Measurements from ENCODE around the gene BET1. TPM values are rescaled to one million over a fixed set of nuclear protein-coding genes. Genes with fewer than 3 reads are reported as not detected.

The BET1 gene
- total and polyA plus RNA-seq, 10 donors = 21.7 to 36.0 (median 28.1) TPM

GRCh38 chr7:94040254-94040653 lies 36.1 kb upstream of the BET1 start:
- intact Hi-C loops (cut with DNase I; ENCODE audit: low total_unique reads) = no loop called here
- 29 to 48% (median 39%) methylated on average over 2 of the region's 2 CpGs for WGBS, 5 donors

GRCh38 chr7:94039368-94040035 lies 35.3 kb upstream of the BET1 start:
- WGBS, 5 donors = 53 to 57% (median 55%) methylated on average over 9 of the region's 9 CpGs
- TF ChIP-seq POLR2AphosphoS5 (IDR thresholded peaks at IDR 0.05) (no peak), CTCF (IDR thresholded peaks at IDR 0.05 in 8 of 11, conservative IDR thresholded peaks at IDR 0.05 in 3 of 11) (no peak)
- Histone ChIP-seq H3K27ac (no peak overlapping the region), H3K4me1 (peaks cover 0 to 5% (median 0%) of the 10 kb centered on the region in 6 donors), H3K9me3 (no peaks in the 10 kb centered on the region), H3K27me3 (replicated peaks in 1 of 7) (no peaks in the 10 kb centered on the region), H3K4me3 (no peak overlapping the region), H3K36me3 (no peaks in the 10 kb centered on the region)
- intact Hi-C loops (cut with DNase I; ENCODE audit: low total_unique reads) = no loop called here
- no peak for DNase-seq

More at GRCh38 chr7:94040254-94040653, 36.1 kb upstream of the BET1 start:
- no peaks in the 10 kb centered on the region for H3K27me3 ChIP-seq (replicated peaks in 1 of 7)
- DNase-seq = no peak
- TF ChIP-seq POLR2A (IDR thresholded peaks at IDR 0.05) = no peak
- no peak for TF ChIP-seq CTCF (IDR thresholded peaks at IDR 0.05 in 8 of 11, conservative IDR thresholded peaks at IDR 0.05 in 3 of 11)
- no peak for TF ChIP-seq POLR2AphosphoS5 (IDR thresholded peaks at IDR 0.05)
- H3K4me3 ChIP-seq = no peak overlapping the region
- H3K9me3 ChIP-seq = no peaks in the 10 kb centered on the region
- H3K36me3 ChIP-seq = no peaks in the 10 kb centered on the region
- H3K27ac ChIP-seq = no peak overlapping the region
- H3K4me1 ChIP-seq = peaks cover 0 to 5% (median 0%) of the 10 kb centered on the region in 6 donors

GRCh38 chr7:94031865-94032264 lies 27.7 kb upstream of the BET1 start:
- WGBS, 5 donors = 67 to 80% (median 70%) methylated on average over 2 of the region's 2 CpGs
- no peaks in the 10 kb centered on the region for H3K4me1 ChIP-seq
- H3K9me3 ChIP-seq = peaks cover 0 to under 1% (median 0%) of the 10 kb centered on the region in 8 donors
- no peaks in the 10 kb centered on the region for H3K27me3 ChIP-seq (replicated peaks in 1 of 7)
- H3K4me3 ChIP-seq = no peak overlapping the region
- TF ChIP-seq POLR2AphosphoS5 (IDR thresholded peaks at IDR 0.05) = no peak
- no peak for TF ChIP-seq CTCF (IDR thresholded peaks at IDR 0.05 in 8 of 11, conservative IDR thresholded peaks at IDR 0.05 in 3 of 11)
- TF ChIP-seq POLR2A (IDR thresholded peaks at IDR 0.05) = no peak
- H3K27ac ChIP-seq = no peak overlapping the region
- no peaks in the 10 kb centered on the region for H3K36me3 ChIP-seq
- no peak for DNase-seq
- intact Hi-C loops (cut with DNase I; ENCODE audit: low total_unique reads) = no loop called here

GRCh38 chr7:94030634-94031033 lies 26.5 kb upstream of the BET1 start:
- intact Hi-C loops (cut with DNase I; ENCODE audit: low total_unique reads) = no loop called here
- H3K27me3 ChIP-seq (replicated peaks in 1 of 7) = no peaks in the 10 kb centered on the region
- no peak for DNase-seq
- no peak overlapping the region for H3K27ac ChIP-seq
- WGBS, 5 donors = 76 to 87% (median 82%) methylated on average over 3 of the region's 3 CpGs
- no peak overlapping the region for H3K4me3 ChIP-seq
- no peaks in the 10 kb centered on the region for H3K36me3 ChIP-seq
- H3K9me3 ChIP-seq = peaks cover 0 to 5% (median 0%) of the 10 kb centered on the region in 8 donors
- no peaks in the 10 kb centered on the region for H3K4me1 ChIP-seq
- no peak for TF ChIP-seq POLR2AphosphoS5 (IDR thresholded peaks at IDR 0.05)
- no peak for TF ChIP-seq CTCF (IDR thresholded peaks at IDR 0.05 in 8 of 11, conservative IDR thresholded peaks at IDR 0.05 in 3 of 11)
